KOPT-K1 (cell line): ENCODE measurements around the gene FXYD5.

Experiments used
- H3K27ac ChIP-seq: fragments of 200-600 bp; sonication (generic); 2 replicates; pipeline ENCODE4 v1.5.1; 2016; ENCODE audit warnings: antibody characterized with exemption, mild to moderate bottlenecking, low read depth, low read length; ENCODE audit not compliant: poor library complexity, severe bottlenecking
- H3K36me3 ChIP-seq: fragments of 200-600 bp; sonication (generic); 2 replicates; pipeline ENCODE4 v1.5.1; 2017; ENCODE audit warnings: antibody characterized with exemption, mild to moderate bottlenecking, low read length, moderate library complexity; ENCODE audit not compliant: insufficient read depth
- H3K9me3 ChIP-seq: fragments of 200-600 bp; sonication (generic); 2 replicates; pipeline ENCODE4 v1.5.1; 2017; ENCODE audit warnings: antibody characterized with exemption, low read length, mild to moderate bottlenecking; ENCODE audit not compliant: insufficient read depth, poor library complexity, severe bottlenecking

The FXYD5 gene

DNA sequence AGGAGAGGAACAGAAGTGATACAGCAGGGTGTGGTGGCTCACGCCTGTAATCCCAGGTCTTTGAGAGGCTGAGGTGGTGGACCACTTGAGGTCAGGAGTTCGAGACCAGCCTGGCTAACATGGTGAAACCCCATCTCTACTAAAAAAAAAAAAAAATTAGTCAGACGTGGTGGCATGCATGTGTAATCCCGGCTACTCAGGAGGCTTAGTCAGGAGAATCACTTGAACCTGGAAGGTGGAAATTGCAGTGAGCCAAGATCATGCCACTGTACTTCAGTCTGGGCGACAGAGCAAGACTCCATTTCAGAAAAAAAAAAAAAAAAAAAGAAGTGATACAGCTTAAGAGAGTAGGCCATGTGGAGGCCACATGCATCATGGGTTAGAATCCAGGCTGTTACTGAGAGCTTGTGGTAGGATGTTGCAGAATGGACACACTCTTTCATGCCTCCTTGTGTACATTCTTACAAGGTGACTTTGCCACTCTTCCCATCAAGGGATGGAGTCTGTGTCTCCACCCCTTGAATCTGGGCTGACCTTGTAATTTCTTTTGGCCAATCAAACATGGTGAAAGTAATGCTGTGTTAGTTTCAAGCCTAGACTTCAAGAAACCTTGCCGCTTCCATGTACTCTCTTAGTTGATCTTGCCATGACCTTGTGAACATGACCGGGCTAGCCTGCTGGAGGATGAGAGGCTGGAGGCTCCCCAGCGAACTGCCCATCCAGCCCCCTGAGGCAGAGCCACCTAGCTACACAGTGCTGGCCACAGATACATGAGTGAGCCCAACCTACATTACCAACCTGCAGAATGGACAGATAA, 61.7 kb downstream of the FXYD5 start:
- no peaks in the 10 kb centered on the region for H3K36me3 ChIP-seq
- H3K9me3 ChIP-seq = peaks cover 6% of the 10 kb centered on the region
- no peak overlapping the region for H3K27ac ChIP-seq

- Histone ChIP-seq H3K36me3 (no peaks in the 10 kb centered on the region), H3K9me3 (peaks cover 6% of the 10 kb centered on the region), H3K27ac (no peak overlapping the region)
Observed at GRCh38 chr19:35216833-35217648, 62.5 kb downstream of the FXYD5 start.

GRCh38 chr19:35217649-35217990, 63.1 kb downstream of the FXYD5 start:
- Histone ChIP-seq H3K36me3 (no peaks in the 10 kb centered on the region), H3K27ac (no peak overlapping the region), H3K9me3 (peaks cover 6% of the 10 kb centered on the region)

DNA sequence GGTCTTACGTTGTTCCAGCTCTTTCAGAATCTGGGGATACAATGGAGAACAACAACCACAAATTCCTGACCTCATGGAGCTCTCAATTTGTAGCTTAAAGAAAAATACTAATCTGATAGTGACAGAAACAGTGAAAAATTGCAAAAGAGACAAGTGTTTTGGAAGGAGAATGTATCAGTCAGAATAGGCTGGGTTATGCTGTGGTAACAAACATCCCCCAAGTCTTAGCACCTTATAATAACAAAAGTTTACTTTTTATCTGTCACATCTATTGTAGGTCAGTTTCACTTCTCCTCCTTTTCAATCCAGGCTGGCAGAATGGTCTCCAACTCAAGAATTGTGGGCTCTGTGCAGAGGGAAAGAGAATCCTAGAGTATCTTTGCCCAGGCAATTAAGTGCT, 64.5 kb downstream of the FXYD5 start:
- H3K36me3 ChIP-seq = no peaks in the 10 kb centered on the region
- peaks cover 6% of the 10 kb centered on the region for H3K9me3 ChIP-seq
- no peak overlapping the region for H3K27ac ChIP-seq
